Hematopoietic multipotent progenitor cell treated with erythropoietin and hydrocortisone succinate and interleukin-3 and kit ligand, for 17 days (in vitro differentiated cells): ENCODE measurements around the gene KREMEN1.
A peak's percentile ranks its signal among the peaks of the same experiment; 100 is the strongest.

Experiments
- DNase-seq: peaks from one replicate; pipeline ENCODE4 v3.0.0-alpha.2; 2015; ENCODE audit warnings: low spot score

Gene KREMEN1

DNA sequence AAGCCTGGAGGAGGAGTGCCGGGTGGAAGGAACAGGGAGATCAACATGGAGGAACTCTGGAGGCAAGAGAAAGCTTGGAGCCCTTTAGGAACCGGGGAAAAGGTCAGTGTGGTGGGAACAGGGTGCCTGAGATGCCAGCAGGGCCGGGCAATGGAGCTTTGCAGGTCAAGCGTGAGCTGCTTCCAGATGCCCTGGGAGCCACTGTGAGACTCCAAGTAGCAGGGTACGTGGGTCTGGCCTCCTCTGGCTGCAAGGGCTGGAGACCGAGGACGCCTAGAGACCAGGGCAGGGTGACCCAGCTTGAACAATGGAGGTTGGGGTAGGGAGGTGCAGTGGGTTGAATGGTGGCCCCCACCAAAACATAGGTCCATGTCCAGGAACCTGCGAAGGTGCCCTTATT, 117.2 kb downstream of the KREMEN1 start:
- no peak for DNase-seq

DNA sequence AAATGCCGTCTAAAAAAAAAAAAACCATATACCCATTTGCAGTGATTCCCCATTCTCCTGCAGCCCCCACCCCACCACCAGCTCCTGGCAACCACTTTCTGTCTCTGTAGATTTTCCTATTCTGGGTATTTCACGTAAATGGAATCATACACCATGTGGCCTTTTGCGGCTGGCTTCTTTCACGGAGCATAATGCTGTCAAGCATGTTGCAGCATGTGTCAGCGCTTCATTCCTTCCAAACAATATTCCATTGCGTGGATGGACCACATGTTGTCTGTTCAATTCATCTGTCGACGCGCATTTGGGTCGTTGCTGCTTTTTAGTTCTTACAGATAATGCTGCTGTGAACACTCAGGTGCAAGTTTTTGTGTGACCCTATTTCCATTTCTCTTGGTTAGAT, 118.1 kb downstream of the KREMEN1 start:
- no peak for DNase-seq

DNA sequence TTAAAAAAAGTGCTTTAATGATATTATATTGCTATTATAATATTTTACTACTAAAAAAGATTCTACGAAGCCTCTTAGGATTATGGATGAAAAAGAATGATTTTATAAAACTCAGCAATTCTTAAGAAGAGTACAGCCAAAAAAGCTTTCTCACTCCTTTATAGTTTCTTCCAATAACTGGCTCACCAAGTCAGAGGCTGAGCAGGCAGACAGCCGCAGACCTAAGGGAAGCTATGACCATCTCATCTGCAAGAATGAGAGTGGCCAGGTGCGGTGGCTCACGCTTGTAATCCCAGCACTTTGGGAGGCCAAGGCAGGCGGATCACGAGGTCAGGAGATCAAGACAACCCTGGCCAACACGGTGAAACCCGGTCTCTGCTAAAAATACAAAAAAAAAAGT, 120.2 kb downstream of the KREMEN1 start:
- no peak for DNase-seq

DNA sequence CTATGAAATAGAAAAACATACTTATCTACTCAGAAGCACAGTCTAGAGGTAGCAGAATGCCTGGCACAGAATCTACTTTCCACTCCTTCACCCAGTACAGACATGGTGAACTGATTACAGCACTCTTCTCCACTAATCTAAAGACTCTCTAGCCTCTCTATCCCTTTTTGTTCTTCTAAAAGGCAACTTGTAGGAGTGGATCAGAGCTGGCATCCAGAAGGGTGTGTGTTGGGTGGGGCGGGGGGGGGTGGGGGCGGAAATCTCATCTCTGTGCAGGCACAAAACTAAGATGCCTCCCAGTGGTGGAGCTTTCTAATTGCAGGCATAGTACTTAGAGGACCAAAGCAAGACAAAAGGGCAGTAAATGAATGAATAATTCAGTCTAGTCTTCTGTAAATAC, 121.3 kb downstream of the KREMEN1 start:
- peak; percentile 79 for DNase-seq

DNA sequence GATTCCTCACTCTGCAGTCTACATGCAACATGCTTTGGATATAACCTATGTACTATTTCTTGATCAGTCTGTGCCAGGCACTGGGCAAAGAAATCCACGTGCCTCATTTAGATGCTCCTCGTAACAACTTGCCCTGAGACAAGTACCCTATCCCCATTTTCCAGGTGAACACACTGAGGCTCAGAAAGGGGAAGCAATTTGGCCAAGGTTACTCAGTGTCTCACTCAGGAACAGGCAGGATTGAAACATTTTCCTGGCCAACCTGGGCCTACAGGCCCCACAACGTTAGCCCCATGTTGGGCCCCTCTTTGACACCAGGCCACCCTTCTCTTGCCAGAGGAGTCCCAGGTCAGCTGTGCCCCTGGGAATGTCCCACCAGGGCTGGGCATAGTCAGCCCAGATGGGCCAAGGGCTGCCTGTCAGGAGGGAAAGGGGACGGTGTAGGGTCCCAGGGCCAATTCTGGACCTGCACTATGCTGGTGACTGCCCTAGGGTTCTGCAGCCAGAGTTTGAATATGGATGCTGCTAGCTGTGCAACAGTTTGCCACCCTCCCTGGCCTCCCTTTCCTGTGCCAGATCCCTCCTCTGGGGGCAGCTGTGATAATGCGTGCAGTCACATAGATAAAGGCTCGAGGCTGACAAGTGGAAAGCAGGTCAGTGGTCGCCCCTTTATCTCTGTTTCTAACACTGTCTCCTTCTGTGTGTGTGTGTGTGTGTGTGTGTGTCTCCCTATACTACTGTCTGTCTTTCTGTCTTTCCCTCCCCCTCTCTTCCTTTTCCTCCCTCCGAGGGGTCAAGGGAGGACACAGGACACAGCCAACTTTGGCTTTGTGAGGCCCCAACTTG, 122.5 kb downstream of the KREMEN1 start:
- peak; percentile 74 for DNase-seq

DNA sequence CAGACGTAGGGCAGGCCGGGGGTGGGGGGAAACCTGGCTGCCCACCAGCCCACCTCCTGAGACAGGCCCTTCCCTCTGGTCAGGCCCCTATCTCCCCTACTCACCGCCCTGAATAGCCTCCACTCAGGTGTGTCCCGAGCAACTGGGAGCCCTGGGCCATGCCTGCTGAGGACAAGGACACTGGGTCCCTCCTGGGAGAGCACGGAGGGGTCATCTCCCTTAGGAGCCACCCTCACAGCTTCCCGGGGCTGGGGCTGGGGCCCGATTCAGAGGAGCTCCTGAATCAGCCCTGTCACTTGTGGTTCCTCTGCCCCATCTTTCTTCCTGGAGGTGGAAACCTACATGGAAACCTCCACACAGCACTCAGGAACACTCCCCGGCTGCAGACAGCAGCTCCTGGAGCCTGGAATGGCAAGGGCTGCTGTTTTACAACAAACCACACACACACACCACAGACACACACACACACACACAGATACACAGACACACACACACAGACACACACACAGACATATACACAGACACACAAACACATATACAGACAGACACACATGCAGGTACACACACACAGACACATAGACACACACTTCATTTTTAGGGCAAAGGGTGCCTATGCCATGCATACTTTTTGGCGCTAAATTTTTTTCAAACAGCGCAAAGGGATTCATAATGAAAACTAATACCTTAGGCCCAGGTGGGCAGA, 123.3 kb downstream of the KREMEN1 start:
- peak; percentile 18 for DNase-seq

DNA sequence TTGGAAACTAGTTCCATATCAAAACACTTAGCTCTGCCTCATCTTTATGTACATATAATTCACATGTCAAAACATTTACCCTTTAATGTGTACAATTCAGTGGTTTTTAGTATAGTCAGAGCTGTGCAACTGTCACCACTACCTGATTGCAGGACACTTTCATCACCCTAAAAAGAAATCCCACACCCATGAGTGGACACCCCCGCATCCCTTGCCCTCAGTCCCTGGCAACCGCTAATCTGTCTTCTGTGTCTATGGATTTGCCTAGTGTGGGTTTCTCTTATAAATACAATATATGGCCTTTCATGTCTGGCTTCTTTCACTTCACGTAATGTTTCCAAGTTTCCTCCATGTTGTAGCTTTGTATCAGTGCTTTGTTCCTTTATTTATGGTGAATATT, 124.3 kb downstream of the KREMEN1 start:
- peak; percentile 65 for DNase-seq

DNA sequence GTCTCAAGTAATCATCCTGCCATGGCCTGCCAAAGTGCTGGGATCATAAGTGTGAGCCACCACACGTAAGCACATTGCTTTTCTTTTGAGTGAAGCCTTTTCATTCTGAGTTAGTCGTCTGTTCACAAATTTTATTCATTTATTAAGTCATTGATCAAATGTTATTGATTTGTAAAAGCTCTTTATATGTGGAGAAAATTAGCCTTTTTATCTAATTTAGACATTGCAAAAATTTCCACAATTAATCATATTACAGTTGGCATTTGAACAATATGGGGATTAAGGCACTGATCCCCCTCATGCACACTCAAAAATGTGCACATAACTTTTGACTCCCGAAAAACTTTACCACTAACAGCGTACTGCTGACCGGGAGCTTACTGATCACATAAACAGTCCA, 125.4 kb downstream of the KREMEN1 start:
- DNase-seq = no peak

DNA sequence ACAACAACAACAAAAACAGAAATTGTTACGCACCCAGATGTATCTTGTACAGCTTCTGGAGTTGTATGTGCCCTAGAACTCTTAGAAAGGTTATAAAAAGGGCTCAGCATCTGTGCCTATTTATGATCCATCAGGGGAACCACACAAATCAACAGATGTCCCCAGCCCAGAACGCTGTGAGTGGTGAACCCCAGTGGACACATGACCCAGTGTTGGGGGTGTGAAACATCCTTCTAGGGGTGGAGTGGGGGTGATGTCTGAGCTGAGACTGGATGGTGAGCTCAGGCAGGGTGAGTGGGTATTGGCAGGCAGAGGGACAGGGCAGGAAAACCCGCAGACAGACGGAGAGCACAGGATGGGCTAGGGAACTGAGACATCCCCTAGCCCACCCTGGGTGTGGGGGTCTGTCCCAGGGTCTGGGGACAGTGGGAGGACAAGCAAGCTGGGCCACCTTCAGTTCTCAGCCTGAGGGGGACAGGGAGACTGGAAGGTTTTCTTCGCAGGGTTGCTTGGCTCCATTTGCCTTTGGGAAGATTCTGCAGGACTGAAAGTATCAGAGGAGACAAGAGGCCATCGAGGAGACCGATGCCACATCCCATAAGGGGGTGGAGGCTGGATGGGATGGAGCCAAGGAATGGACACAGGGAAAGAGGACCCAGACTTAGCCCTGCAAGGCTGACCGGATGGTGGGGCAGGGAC, 127.0 kb downstream of the KREMEN1 start:
- DNase-seq = peak; percentile 34

DNA sequence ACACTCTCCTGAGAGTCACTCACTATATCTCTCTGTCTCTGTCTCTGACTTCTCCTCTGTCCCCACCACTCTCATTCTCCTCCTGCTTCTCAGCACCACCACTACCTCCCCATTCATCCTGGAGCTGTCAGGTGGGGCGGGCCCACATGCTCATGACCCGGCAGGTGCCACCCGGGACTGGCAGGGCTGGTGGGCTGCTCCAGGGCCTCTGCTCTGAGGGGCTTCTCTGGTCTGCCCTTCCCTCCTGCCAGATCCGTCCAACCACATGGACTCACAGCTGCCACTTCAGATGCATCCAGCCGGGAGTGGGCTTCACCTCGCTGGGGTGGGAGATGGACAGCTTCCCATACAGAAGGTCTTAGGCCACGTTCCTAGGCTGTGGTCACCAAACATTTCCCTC, 128.1 kb downstream of the KREMEN1 start:
- peak; percentile 23 for DNase-seq

DNA sequence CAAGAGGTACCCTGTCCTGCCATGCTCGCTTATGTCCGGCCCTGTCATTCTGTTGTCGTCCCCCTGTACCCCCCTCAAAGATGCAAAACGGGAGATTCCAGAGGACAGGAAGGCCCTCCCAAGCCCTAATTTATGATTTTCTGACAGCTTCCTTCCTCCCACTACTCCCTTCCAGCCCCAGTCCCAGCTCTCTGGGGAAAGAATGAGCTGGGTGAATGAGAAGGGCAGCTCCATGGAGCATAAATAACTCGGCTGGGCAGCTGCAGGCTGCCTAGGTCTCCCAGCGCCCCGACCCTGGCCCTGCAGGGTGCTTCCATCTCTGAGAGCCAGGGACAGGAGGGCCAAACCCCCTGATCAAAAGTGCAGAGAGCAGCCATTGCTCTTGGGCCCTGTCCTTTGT, 128.9 kb downstream of the KREMEN1 start:
- DNase-seq = no peak

DNA sequence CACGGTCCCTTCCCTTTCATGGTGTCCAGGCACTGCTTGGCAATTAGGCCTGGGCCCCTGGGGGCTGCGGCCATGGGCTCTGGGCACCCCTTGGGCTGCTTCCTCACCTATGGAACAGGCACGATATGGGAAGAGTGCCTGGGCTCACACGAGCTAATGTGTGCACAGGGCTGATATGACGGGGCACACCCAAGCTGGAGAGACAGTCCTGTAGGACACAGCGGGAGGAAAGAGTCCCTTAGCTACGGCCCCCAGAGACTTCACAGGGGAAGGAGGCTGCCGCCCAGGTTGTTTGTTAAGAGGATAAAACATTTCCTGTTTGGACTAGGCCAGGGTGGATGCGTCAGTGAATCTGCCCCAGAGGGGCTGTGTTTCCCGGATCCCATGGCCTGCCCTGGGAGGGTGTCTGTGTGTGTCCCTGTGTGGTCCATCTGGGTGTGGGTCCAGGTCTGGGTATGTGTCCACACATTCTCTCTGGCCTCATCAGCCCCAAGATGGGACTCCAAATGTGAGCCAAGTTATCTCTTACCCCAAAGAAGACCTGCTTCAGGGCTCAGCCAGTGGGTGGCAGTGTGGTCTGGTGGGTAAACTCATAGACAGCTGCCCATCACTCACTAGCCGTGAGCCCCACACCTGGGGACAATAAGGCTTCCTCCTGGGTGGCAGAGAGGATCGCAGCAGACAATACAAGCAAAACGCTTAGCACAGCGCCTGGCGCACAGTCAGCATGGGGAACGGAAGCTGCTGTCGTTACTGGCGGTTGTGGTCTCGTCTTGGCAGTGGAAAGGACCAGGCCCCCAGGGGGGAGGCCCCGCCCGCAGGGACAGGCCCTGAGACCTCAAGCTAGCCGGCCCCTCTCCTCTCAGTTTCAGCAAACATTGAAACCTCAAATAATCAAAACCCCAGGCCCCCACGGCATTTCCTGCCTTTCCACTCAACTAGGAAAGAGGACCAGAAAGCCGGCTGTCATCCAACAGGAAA, 129.7 kb downstream of the KREMEN1 start:
- DNase-seq = peak; percentile 87

DNA sequence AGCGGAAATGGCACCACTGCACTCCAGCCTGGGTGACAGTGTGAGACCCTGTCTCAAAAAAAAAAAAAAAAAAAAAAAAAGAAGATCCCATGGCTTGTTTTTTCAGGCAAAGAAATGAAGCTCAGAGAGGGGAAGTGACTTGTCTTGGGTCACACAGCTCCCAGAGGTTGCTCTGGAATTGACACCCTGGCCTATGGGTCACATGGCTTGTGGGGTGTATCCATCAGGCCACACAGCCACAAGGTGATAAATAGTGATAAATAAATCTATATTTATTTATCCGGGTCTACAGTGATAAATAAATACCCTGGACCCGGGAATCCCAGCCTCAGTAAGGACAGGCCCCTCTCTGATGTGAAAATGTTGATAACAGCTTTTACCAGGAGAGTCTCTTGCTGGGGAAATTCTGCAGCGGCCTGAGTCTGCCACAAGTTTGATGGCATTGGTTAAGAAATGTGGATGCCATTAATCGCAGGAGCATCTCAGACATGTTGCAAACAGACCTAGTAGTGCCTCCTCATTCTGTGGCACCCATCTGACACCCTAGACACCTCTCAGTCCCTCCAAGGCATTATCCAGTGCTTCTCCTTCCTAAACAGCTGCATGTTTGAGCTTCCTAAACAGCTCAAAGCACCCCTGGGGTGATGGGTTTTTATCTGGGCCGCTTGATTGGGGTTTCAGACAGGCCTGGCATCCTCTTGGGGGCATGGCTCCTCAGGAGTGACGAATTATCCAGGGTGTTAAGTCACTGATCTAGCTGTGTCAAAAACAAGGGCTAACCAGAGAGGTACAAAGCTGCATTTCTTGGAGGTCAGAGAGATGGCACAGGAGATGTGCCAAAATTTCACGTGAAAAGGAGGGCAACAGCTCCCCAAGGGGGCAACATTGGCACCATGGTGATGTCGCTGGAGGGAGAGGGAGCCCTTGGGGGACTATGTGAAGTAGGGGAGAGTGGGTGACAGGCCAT, 130.9 kb downstream of the KREMEN1 start:
- DNase-seq = peak; percentile 76

DNA sequence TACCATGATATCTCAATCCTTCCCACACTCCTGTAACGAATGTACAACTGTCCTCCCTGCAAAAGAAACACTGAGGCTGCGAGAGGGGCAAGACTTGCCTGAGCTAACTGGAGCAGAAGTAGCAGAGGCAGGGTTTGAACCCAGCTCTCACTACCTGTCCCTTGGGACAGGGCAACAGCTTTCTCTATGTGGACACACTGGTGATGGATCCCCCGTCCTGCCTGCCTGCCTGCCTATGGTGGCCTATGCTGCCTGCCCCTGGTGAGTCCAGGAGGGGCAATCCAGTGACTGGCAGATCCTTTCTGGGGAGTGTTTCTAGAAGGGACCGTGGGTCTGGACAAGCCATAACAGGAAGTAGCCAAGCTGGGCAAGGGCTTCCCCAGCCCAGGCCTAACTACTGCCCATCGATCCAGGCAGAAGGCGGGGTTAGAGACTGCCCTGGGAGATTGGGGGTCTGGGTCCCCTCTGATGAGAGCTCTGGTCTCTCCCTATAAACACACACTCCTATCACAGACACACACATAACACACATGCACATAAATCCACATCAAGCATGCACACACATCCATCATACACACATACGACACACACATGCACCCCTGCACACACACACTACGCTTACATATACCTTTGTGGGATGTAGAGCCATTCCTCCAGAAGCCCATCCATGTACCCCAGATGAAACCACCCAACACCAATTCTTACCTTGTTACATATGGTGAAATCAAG, 131.8 kb downstream of the KREMEN1 start:
- DNase-seq = peak; percentile 51

DNA sequence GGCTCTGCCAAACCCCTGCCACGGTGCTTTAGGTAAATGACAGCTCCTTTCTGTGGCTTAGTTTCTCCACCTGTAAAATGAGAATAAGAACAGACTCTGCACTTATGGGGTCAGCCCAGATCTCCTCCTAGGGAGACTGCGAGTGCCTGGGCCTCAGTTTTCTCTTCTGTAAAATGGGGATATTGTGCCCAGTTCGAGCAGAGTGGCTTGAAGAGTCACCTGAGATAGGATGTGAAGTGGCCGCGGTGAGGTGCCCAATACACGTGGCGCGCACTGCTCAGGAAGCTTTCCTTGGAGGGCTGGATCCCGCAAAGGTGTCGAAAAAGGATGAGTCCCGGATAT, 132.4 kb downstream of the KREMEN1 start:
- DNase-seq = peak; percentile 53

DNA sequence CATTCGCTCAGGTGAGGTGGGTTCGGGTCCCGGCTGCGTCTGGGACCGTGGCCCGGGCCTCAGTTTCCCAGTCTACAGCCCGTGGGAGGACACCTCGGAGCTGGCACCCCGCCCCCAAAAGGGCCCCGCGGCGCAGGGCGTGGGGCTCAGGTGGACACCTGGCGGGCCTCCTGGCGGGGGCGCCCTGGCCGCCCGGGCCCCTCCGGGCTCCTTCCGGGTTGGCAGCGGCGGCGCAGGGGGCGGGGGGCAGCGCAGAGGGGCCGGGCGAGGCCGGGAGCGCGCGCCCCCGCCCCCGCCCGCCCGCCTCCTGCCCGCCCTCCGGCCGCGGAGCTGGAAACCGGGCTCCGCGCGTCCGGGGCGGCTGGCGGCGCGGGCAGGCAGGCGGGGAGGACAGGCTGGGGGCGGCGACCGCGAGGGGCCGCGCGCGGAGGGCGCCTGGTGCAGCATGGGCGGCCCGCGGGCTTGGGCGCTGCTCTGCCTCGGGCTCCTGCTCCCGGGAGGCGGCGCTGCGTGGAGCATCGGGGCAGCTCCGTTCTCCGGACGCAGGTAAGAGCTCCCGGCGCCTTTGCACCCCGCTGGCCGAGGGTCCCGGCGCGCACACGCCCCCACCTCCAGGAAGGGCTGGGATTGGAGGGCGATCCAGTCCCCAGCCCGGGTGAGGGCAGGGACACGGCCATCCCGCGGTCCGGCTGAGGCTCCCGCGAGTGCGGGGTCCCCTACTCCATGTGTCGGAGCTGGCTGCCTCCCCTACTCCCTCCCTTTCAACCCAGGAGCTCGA, 132.9 kb downstream of the KREMEN1 start, which contains the start of gene EMID1:
Gene EMID1 (plus strand): TSS at position 303 of the 778 bp plus-strand sequence. CDS start 143 bp downstream, at position 446.
- peak; percentile 65 for DNase-seq

DNA sequence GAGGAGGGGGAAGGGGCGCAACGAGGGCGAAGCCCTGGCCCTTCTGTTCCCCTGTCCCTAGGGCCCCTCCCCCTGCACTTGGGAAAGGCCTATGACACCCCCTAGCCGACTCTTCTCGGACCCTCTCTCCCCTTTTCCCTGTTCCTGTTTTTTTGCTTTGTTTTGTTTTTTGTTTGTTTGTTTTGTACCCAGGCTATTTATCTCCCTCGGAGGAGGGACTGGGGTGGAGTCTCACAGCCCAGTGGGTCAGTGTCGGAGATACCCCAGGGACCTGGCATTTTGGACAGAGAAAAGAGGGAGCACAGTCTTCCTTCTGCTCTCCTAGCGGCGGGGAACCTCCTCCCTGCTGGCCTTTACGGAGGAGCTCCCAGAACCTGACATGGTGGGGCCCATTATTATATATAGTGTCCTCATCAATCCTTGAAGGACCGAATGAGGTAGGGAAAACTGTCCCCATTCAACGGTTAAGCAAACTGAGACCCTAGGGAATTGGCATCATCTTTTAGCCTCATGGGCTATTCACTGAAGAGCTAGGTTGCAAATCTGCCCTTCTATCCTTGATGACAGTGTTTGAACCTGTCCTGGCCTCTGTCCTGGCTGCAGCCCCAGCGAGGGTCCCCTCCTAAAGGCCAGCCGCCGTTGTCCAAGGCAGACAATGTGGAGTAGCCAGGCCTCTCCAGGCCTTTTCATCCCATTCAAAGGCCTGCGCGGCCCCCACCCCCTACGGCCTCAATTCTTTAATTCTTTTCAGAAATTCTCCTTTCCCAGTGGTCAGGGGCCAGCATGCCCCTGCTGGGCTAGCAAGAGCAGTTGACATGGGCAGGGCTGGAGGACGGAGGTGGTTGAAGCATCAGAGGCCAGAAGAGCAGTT, 133.8 kb downstream of the KREMEN1 start:
- DNase-seq = peak; percentile 54

DNA sequence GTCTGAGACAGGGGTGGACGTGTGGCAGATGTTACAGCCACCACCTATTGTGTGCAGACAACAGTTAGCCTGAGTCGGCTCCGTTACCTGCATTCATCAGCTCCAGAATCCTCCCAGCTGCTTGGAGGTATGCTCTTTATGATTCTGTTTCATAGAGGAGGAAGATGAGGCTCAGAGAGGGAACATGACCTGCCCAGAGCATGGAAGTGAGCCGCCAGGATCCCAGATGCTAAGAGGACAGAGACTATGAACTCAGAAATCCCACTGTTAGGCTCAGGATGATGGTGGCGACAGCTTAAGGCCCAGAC, 134.4 kb downstream of the KREMEN1 start:
- DNase-seq = no peak
